A549 (cell line): ENCODE data around the gene ICAM5. TPM values are rescaled to one million over a fixed set of nuclear protein-coding genes. Genes with fewer than 3 reads are reported as not detected.

Source experiments
- ATAC-seq, 2 experiments: fragments of 200-7000 bp in 1 of 2; fragments of >200 bp in 1 of 2; cut with Nextera tagmentation in 1 of 2; cut with Tn5 transposase in 1 of 2; 3 replicates each; pipeline versions ENCODE4 v1.8.0 to v1.9.1; 2018 to 2020; ENCODE audit warnings: mild to moderate bottlenecking in 1 of 2, moderate library complexity in 1 of 2
- CTCF ChIA-PET: fragments of 300-600 bp; sonication (Branson Sonifier 250); formaldehyde crosslinking; extraction: SDS; loops from one replicate; lab custom pipeline; 2021; ENCODE audit warnings: antibody characterized with exemption, inconsistent platforms; lab: Yijun Ruan, JAX
- POLR2A ChIA-PET: fragments of 350-600 bp; formaldehyde crosslinking; extraction: SDS; loops from one replicate; lab custom pipeline; 2021; ENCODE audit warnings: antibody characterized with exemption, inconsistent platforms; lab: Yijun Ruan, JAX
- DNase-seq, 2 experiments: peaks; one replicate each; pipeline versions ENCODE4 v3.0.0 to v3.0.0-alpha.2; 2011 to 2016; ENCODE audit warnings: low read depth in 1 of 2, low spot score in 1 of 2
- FAIRE-seq: peaks from 2 replicates; lab custom pipeline; 2011; peaks lifted over from hg19 to GRCh38; lab: Jason Lieb, UNC
- H3K27ac ChIP-seq, 2 experiments: fragments of >200 bp; sonication (Bioruptor Twin); formaldehyde crosslinking; 3 replicates each; pipeline ENCODE4 v1.5.1; 2016 to 2017
- H3K4me1 ChIP-seq: fragments of >200 bp; sonication (Bioruptor Twin); formaldehyde crosslinking; 3 replicates; pipeline ENCODE4 v1.6.1; 2016
- H3K4me2 ChIP-seq: fragments of >200 bp; sonication (Bioruptor Twin); formaldehyde crosslinking; 3 replicates; pipeline ENCODE4 v1.6.1; 2016
- H3K4me3 ChIP-seq: fragments of >200 bp; sonication (Bioruptor Twin); formaldehyde crosslinking; 3 replicates; pipeline ENCODE4 v1.5.1; 2016
- H3K9me3 ChIP-seq: fragments of >200 bp; sonication (Bioruptor Twin); formaldehyde crosslinking; 3 replicates; pipeline ENCODE4 v1.6.1; 2016
- ATOH8 ChIP-seq: fragments of 250-450 bp; sonication (Bioruptor Pico); IDR thresholded peaks from 2 replicates; pipeline ENCODE4 v1.5.0; 2020; ENCODE audit warnings: low read depth, mild to moderate bottlenecking, moderate library complexity
- BHLHE40 ChIP-seq: IDR thresholded peaks from 2 replicates; pipeline ENCODE4 v1.6.1; 2012; ENCODE audit warnings: low read depth, low read length, inconsistent platforms
- CBX2 ChIP-seq: fragments of 200-600 bp; sonication (generic); IDR thresholded peaks from 2 replicates; pipeline ENCODE4 v1.6.1; 2016; ENCODE audit warnings: low read depth, mild to moderate bottlenecking, borderline replicate concordance
- CBX8 ChIP-seq: fragments of 200-600 bp; sonication (generic); IDR thresholded peaks from 2 replicates; pipeline ENCODE4 v1.6.1; 2016
- CEBPB ChIP-seq, 2 experiments: fragments of >200 bp in 1 of 2; sonication (Bioruptor Twin) in 1 of 2; formaldehyde crosslinking in 1 of 2; IDR thresholded peaks; 2 replicates each; pipeline ENCODE4 v1.6.1; 2012 to 2016
- CHD2 ChIP-seq: fragments of 150-350 bp; IDR thresholded peaks from 2 replicates; pipeline ENCODE4 v1.6.1; 2014; ENCODE audit warnings: low read length; ENCODE audit not compliant: partially characterized antibody
- EP300 ChIP-seq, 2 experiments: fragments of >200 bp; sonication (Bioruptor Twin); formaldehyde crosslinking; IDR thresholded peaks; 2 replicates in 1 of 2; 3 replicates in 1 of 2; pipeline ENCODE4 v1.6.1; 2016 to 2017
- FOSL2 ChIP-seq, 2 experiments: fragments of 450-650 bp in 1 of 2; fragments of >200 bp in 1 of 2; sonication (Bioruptor Twin) in 1 of 2; formaldehyde crosslinking; IDR thresholded peaks; 2 replicates each; pipeline versions ENCODE4 v1.5.0 to v1.6.1; 2016 to 2020; ENCODE audit warnings: mild to moderate bottlenecking in 1 of 2, moderate library complexity in 1 of 2
- GATA3 ChIP-seq: IDR thresholded peaks from 2 replicates; pipeline ENCODE4 v1.6.1; 2012; ENCODE audit warnings: borderline replicate concordance
- HMGXB4 ChIP-seq: fragments of 250-450 bp; sonication (Bioruptor Pico); IDR thresholded peaks from 2 replicates; pipeline ENCODE4 v1.5.0; 2021; ENCODE audit warnings: mild to moderate bottlenecking, moderate library complexity, borderline replicate concordance
- HOXA7 ChIP-seq: fragments of 250-450 bp; sonication (Bioruptor Pico); IDR thresholded peaks from 2 replicates; pipeline ENCODE4 v1.5.0; 2020; ENCODE audit warnings: mild to moderate bottlenecking, moderate library complexity
- HOXB13 ChIP-seq: fragments of 250-450 bp; sonication (Bioruptor Pico); IDR thresholded peaks from 2 replicates; pipeline ENCODE4 v1.5.0; 2020; ENCODE audit warnings: low read depth, mild to moderate bottlenecking, moderate library complexity
- JUN ChIP-seq, 2 experiments: fragments of >200 bp; sonication (Bioruptor Twin); formaldehyde crosslinking; IDR thresholded peaks; 2 replicates in 1 of 2; 3 replicates in 1 of 2; pipeline ENCODE4 v1.6.1; 2016 to 2017
- JUNB ChIP-seq: fragments of >200 bp; sonication (Bioruptor Twin); formaldehyde crosslinking; IDR thresholded peaks from 2 replicates; pipeline ENCODE4 v1.6.1; 2016
- KDM5A ChIP-seq: fragments of 200-600 bp; sonication (generic); IDR thresholded peaks from 2 replicates; pipeline ENCODE4 v1.6.1; 2016; ENCODE audit warnings: antibody characterized with exemption, mild to moderate bottlenecking
- MAX ChIP-seq: IDR thresholded peaks from 2 replicates; pipeline ENCODE4 v1.6.1; 2012
- NFE2L2 ChIP-seq: fragments of 150-350 bp; conservative IDR thresholded peaks from 2 replicates; pipeline ENCODE4 v1.6.1; 2014; ENCODE audit warnings: low read length
- POLR2A ChIP-seq: IDR thresholded peaks from 2 replicates; pipeline ENCODE4 v1.6.1; 2012; ENCODE audit warnings: mild to moderate bottlenecking, low read length
- RARB ChIP-seq: fragments of 250-450 bp; sonication (Bioruptor Pico); IDR thresholded peaks from 2 replicates; pipeline ENCODE4 v1.8.0; 2021; ENCODE audit warnings: mild to moderate bottlenecking, moderate library complexity
- RFX5 ChIP-seq: fragments of 450-650 bp; IDR thresholded peaks from 2 replicates; pipeline ENCODE4 v1.7.1; 2014; ENCODE audit warnings: antibody characterized with exemption, mild to moderate bottlenecking, moderate library complexity
- SREBF2 ChIP-seq: fragments of 450-650 bp; IDR thresholded peaks from 2 replicates; pipeline ENCODE4 v1.6.1; 2014; ENCODE audit warnings: mild to moderate bottlenecking, moderate library complexity
- TFCP2L1 ChIP-seq: fragments of 250-450 bp; sonication (Bioruptor Pico); IDR thresholded peaks from 2 replicates; pipeline ENCODE4 v1.5.0; 2021; ENCODE audit warnings: mild to moderate bottlenecking
- TP53 ChIP-seq: fragments of 250-450 bp; sonication (Bioruptor Pico); IDR thresholded peaks from 2 replicates; pipeline ENCODE4 v1.5.0; 2021; ENCODE audit warnings: mild to moderate bottlenecking, moderate library complexity
- ZFP36 ChIP-seq: fragments of 450-650 bp; IDR thresholded peaks from 2 replicates; pipeline ENCODE4 v1.6.1; 2014; ENCODE audit warnings: borderline replicate concordance; ENCODE audit not compliant: partially characterized antibody
- ZNF302 ChIP-seq: fragments of 250-450 bp; sonication (Bioruptor Pico); IDR thresholded peaks from 2 replicates; pipeline ENCODE4 v1.9.0; 2021; ENCODE audit warnings: inconsistent platforms, mild to moderate bottlenecking, moderate library complexity
- WGBS: methylation state at CpG from one replicate; pipeline ENCODE4 v1.1.6; 2017; ENCODE audit errors: missing lambda C conversion rate; 5-methylcytosine and 5-hydroxymethylcytosine counted together
- polyA plus RNA-seq, 4 experiments: library from polyadenylated mRNA; depleted of rRNA in 3 of 4; stranded (reverse); fragments of >200 nt; fragmentation: RNase III in 1 of 4; extraction: RNeasy Plus Mini Kit Qiagen cat#74134 plus additional on column Dnase treatment in 1 of 4; gene quantifications; 2 replicates in 3 of 4; 3 replicates in 1 of 4; pipeline ENCODE4 v1.2.3, GENCODE V29; 2011 to 2017
- TF ChIP-seq, protein P1 (sequence below): IDR thresholded peaks from 2 replicates; pipeline ENCODE4 v1.6.1; 2012; ENCODE audit warnings: low read depth, borderline replicate concordance
- TF ChIP-seq, protein P2 (sequence below): fragments of >200 bp; sonication (Bioruptor Twin); formaldehyde crosslinking; IDR thresholded peaks from 3 replicates; pipeline ENCODE4 v1.6.1; 2016
- TF ChIP-seq, protein P3 (sequence below): fragments of >200 bp; sonication (Bioruptor Twin); formaldehyde crosslinking; IDR thresholded peaks from 3 replicates; pipeline ENCODE4 v1.5.1; 2016
- TF ChIP-seq, protein P4 (sequence below): IDR thresholded peaks from 2 replicates; pipeline ENCODE4 v1.6.1; 2012

ICAM5 gene
- polyA plus RNA-seq, 2 of the 4 experiments (the other 2 are of a cell fraction): 0.35 to 0.77 TPM

DNA sequence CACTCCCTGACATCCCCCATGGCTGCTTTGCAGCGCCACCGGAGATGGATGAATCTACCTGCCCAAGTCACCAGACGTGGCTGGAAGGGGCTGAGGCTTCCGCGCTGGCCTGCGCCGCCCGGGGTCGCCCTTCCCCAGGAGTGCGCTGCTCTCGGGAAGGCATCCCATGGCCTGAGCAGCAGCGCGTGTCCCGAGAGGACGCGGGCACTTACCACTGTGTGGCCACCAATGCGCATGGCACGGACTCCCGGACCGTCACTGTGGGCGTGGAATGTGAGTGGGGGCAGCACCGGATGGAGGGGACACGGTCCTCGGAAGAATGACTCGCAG, 4.6 kb downstream of the ICAM5 start (continued):
- no peak for TF ChIP-seq RFX5
- TF ChIP-seq, all 56 proteins: peak for 0

DNA sequence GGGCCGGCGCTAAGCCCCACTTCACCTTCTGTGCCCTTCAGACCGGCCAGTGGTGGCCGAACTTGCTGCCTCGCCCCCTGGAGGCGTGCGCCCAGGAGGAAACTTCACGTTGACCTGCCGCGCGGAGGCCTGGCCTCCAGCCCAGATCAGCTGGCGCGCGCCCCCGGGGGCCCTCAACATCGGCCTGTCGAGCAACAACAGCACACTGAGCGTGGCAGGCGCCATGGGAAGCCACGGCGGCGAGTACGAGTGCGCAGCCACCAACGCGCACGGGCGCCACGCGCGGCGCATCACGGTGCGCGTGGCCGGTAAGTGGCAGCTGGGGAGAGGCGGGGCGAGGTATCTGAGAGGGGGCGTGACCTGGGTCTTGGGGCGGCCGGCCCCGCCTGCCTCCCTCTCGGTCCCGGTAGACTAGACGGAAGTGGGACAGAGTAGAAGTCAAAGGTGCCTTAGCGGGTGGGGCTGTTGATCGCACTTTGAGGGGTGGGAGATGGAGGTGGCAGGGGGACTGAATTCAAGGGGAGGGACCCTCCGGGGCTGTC, 5.6 kb downstream of the ICAM5 start:
- Histone ChIP-seq H3K4me1 (peaks cover 12% of the 10 kb centered on the region), H3K27ac (peak overlapping the region; percentile 47 to 50; a peak in 5 of 6 replicates)
- DNase-seq: peak in 1 of 2 experiments; percentile 61
- CTCF ChIA-PET: interaction anchor here (1.4 to 1.6 kb wide), 2 partner anchors 13 to 26 kb away, joined by 3 to 5 read pairs; no protein-coding TSS in a partner anchor
- whole genome bisulfite sequencing: 13% methylated on average over 10 of the region's 48 CpGs
- peak; percentile 58 for TF ChIP-seq MAX
- TF ChIP-seq ZNF302 (CRISPR knock-in tag): no peak
- no peak for TF ChIP-seq GATA3
- no peak for TF ChIP-seq CHD2
- TF ChIP-seq, protein P1, sequence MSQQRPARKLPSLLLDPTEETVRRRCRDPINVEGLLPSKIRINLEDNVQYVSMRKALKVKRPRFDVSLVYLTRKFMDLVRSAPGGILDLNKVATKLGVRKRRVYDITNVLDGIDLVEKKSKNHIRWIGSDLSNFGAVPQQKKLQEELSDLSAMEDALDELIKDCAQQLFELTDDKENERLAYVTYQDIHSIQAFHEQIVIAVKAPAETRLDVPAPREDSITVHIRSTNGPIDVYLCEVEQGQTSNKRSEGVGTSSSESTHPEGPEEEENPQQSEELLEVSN: peak; percentile 18; the same call in 1 of the 2 replicates
- TF ChIP-seq, protein P2, sequence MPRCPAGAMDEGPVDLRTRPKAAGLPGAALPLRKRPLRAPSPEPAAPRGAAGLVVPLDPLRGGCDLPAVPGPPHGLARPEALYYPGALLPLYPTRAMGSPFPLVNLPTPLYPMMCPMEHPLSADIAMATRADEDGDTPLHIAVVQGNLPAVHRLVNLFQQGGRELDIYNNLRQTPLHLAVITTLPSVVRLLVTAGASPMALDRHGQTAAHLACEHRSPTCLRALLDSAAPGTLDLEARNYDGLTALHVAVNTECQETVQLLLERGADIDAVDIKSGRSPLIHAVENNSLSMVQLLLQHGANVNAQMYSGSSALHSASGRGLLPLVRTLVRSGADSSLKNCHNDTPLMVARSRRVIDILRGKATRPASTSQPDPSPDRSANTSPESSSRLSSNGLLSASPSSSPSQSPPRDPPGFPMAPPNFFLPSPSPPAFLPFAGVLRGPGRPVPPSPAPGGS: no peak
- TF ChIP-seq JUN (IDR thresholded peaks at IDR 0.05): no peak
- TF ChIP-seq ATOH8 (CRISPR knock-in tag): no peak
- no peak for TF ChIP-seq HOXB13 (CRISPR knock-in tag)
- TF ChIP-seq CBX2: no peak
- no peak for TF ChIP-seq BHLHE40
- TF ChIP-seq ZFP36: no peak
- TF ChIP-seq RARB: no peak
- no peak for TF ChIP-seq FOSL2 (IDR thresholded peaks at IDR 0.05)
- TF ChIP-seq FOSL2 (CRISPR knock-in tag; IDR thresholded peaks at IDR 0.05): no peak
- no peak for TF ChIP-seq TP53 (CRISPR knock-in tag)
- no peak for TF ChIP-seq JUNB
- TF ChIP-seq, all 56 proteins: peak for 2
- Histone ChIP-seq H3K4me2 (peak overlapping the region; percentile 77), H3K9me3 (no peaks in the 10 kb centered on the region), H3K4me3 (peak overlapping the region; percentile 47)
- no peak for FAIRE-seq
- peak; percentile 52 to 58 for ATAC-seq
- POLR2A ChIA-PET: no interaction called here

GRCh38 chr19:10295847-10296591, 6.3 kb downstream of the ICAM5 start:
- H3K4me2 ChIP-seq: peak overlapping the region; percentile 77
- peak overlapping the region; percentile 47 for H3K4me3 ChIP-seq
- DNase-seq: no peak
- H3K9me3 ChIP-seq: no peaks in the 10 kb centered on the region
- WGBS: 79% methylated on average over 27 of the region's 58 CpGs
- POLR2A ChIA-PET: no interaction called here
- FAIRE-seq: no peak
- ATAC-seq: no peak
- H3K27ac ChIP-seq: peak overlapping the region; percentile 47 to 50; a peak in 5 of 6 replicates
- CTCF ChIA-PET: interaction anchor here (1.4 to 1.6 kb wide), 2 partner anchors 12 to 27 kb away, joined by 3 to 5 read pairs; no protein-coding TSS in a partner anchor
- peaks cover 6% of the 10 kb centered on the region for H3K4me1 ChIP-seq
- TF ChIP-seq CBX8: no peak
- TF ChIP-seq, protein P3, sequence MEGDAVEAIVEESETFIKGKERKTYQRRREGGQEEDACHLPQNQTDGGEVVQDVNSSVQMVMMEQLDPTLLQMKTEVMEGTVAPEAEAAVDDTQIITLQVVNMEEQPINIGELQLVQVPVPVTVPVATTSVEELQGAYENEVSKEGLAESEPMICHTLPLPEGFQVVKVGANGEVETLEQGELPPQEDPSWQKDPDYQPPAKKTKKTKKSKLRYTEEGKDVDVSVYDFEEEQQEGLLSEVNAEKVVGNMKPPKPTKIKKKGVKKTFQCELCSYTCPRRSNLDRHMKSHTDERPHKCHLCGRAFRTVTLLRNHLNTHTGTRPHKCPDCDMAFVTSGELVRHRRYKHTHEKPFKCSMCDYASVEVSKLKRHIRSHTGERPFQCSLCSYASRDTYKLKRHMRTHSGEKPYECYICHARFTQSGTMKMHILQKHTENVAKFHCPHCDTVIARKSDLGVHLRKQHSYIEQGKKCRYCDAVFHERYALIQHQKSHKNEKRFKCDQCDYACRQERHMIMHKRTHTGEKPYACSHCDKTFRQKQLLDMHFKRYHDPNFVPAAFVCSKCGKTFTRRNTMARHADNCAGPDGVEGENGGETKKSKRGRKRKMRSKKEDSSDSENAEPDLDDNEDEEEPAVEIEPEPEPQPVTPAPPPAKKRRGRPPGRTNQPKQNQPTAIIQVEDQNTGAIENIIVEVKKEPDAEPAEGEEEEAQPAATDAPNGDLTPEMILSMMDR: no peak
- no peak for TF ChIP-seq KDM5A
- TF ChIP-seq, protein P4, sequence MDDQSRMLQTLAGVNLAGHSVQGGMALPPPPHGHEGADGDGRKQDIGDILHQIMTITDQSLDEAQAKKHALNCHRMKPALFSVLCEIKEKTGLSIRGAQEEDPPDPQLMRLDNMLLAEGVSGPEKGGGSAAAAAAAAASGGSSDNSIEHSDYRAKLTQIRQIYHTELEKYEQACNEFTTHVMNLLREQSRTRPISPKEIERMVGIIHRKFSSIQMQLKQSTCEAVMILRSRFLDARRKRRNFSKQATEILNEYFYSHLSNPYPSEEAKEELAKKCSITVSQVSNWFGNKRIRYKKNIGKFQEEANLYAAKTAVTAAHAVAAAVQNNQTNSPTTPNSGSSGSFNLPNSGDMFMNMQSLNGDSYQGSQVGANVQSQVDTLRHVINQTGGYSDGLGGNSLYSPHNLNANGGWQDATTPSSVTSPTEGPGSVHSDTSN: no peak
- no peak for TF ChIP-seq FOSL2 (IDR thresholded peaks at IDR 0.05)
- TF ChIP-seq FOSL2 (CRISPR knock-in tag; IDR thresholded peaks at IDR 0.05): no peak
- no peak for TF ChIP-seq POLR2A
- TF ChIP-seq SREBF2: no peak
- TF ChIP-seq JUNB: no peak
- no peak for TF ChIP-seq TFCP2L1
- no peak for TF ChIP-seq HOXA7 (CRISPR knock-in tag)
- TF ChIP-seq EP300 (IDR thresholded peaks at IDR 0.05): no peak
- TF ChIP-seq NFE2L2: no peak
- no peak for TF ChIP-seq CEBPB (IDR thresholded peaks at IDR 0.05)
- TF ChIP-seq HMGXB4 (CRISPR knock-in tag): no peak
